HG03565 (cell line): ENCODE measurements around the gene ATP8A2.
"Not testable (repeated sequence)": the region's sequence is repeated elsewhere in the genome, so short reads cannot be mapped to it uniquely, and the experiment has no call there.

Source experiments
- ATAC-seq: cut with Tn5 transposase; IDR thresholded peaks from one replicate; pipeline ENCODE4 v1.9.1; 2021; ENCODE audit warnings: mild to moderate bottlenecking, moderate library complexity; ENCODE audit not compliant: unreplicated experiment

The ATP8A2 gene

DNA sequence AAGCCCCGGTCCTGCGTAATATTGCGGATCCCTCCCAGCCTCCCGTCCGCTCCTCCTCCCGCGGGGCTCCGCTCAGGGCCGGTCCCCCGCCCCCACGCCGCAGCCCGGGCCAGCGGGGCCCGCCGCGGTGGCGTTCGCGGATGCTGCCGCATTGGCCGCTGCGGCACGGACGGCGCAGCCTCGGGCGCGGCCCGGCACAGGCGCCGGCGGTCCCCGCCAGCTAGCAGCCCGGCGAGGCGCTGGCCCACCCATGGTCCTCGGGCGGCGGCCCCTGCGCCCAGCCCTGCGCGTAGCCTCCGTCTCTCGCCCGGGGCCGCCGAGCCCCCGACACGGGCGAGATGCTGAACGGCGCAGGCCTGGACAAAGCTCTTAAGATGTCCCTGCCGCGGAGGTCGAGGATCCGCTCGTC lies at the start of gene ATP8A2:
Gene ATP8A2, plus strand, starts transcription at position 100 of the 409 bp plus-strand sequence. Its CDS starts 239 bp downstream, at position 339.
- ATAC-seq = no peak

DNA sequence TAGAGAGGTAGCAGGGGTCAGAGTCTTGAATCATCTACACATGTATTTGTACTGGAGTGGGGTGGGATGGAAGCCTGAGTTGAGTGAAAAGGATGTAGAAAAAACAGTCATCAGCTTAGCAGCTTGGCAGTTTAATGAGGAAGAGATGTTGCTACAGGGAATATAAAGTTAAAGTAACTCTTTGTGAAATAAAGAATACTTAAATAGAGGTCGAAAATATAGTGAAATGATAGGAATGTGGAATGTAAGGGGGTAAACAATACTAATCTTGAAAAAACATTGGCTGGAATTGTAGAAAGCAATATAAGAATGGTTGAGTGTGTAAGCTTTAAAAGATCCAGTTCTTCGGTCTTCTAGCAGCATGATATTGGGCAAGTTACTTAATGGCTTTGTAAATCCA lies 47.7 kb upstream of the ATP8A2 start:
- ATAC-seq = no peak

- no peak for ATAC-seq
Measured at GRCh38 chr13:25329706-25330105, 42.1 kb upstream of the ATP8A2 start.

DNA sequence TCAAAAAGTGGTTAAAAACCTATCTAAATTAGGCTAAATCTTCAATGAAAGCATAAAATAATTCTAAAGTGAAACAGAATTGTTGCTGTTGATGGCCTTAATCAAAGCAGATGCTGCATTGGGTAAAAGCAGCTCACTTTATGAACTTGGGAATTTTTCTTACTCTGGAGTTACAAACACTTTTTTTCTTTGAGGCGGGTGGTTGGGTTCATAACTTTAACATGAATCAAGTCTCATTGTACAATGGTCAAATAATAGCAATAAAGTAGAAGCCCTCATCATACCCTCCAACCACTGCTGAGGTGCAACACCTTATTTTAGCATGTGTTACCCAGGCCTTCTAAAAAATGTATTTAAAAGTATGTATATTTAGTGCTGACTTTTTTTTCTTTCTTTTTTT lies 41.2 kb upstream of the ATP8A2 start:
- no peak for ATAC-seq

DNA sequence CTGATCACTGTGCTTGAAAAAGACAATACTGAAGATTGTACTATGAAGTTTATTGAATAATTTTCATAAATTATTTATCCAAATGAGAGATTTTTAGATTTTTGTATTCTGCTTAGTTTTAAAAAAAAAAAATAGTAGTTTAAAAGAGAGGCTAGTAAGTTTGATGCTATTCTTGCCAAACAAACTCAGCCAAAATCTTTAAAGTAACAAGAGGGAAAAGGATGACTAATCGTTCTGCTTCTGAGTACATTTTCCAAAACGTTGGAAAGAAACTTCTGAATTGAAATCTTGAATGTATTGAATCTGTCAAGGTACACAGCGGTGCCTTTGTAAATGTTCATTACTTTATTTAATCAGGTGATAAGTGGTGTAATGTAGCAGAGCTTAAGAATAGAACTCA lies 35.9 kb upstream of the ATP8A2 start:
- ATAC-seq = no peak

- no peak for ATAC-seq
Measured at GRCh38 chr13:25345576-25345975, 26.2 kb upstream of the ATP8A2 start.

DNA sequence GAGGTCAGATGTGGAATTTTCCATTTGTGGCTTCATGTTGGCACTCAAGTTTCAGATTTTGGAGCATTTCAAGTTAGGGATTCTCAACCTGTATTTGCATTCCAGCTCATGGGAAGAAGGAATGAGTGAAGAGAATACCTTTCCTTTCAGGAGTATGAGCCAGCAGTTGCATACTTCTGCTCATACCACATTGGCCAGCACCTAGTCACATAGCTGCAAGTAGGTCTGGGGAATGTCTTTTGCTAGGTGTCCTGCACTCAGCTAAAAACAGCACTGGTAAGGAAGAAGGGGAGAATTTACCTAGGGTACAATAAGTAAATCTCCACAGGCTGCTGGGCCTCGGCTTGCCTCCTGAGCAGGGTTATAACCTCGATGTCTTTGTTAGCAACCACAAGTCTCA lies 24.6 kb upstream of the ATP8A2 start:
- no peak for ATAC-seq

GRCh38 chr13:25351404-25351803 lies 20.4 kb upstream of the ATP8A2 start:
- no peak for ATAC-seq

- ATAC-seq = no peak
Measured at GRCh38 chr13:25352230-25352629, 19.5 kb upstream of the ATP8A2 start.

- no peak for ATAC-seq
Measured at GRCh38 chr13:25352806-25353205, 19.0 kb upstream of the ATP8A2 start.

DNA sequence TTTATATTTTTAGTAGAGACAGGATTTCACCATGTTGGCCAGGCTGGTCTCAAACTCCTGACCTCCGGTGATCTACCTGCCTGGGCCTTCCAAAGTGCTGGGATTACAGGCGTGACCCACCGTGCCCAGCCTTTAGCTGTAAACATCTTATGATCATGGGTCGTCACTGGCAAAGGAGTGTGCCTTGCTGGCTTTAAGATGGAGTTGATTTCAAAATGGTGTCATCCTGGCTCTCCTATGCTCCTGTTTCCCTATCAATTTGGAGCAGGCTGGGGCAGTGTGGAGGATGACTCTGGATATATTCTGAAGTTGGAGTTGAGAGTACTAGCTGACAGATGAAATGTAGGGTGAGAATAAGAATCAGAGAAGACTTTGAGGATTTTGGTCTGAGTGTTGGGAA lies 18.4 kb upstream of the ATP8A2 start:
- ATAC-seq = no peak

GRCh38 chr13:25354377-25354776 lies 17.4 kb upstream of the ATP8A2 start:
- no peak for ATAC-seq

DNA sequence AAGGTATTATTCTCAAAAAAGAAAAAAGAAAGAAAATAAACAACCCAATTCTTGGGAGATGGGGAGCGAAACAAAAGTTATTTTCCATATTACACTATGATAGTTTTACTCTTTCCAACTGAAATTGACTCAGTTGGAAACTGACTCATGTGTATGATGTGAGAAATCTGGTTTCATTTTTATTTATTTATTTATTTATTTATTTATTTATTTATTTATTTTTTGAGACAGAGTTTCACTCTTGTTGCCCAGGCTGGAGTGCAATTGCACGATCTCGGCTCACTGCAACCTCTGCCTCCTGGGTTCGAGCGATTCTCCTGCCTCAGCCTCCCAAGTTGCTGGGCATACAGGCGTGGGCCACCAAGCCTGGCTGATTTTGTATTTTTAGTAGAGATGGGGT lies 11.3 kb upstream of the ATP8A2 start:
- ATAC-seq = not testable (repeated sequence)

GRCh38 chr13:25365720-25366235 lies 6.0 kb upstream of the ATP8A2 start:
- ATAC-seq = no peak

DNA sequence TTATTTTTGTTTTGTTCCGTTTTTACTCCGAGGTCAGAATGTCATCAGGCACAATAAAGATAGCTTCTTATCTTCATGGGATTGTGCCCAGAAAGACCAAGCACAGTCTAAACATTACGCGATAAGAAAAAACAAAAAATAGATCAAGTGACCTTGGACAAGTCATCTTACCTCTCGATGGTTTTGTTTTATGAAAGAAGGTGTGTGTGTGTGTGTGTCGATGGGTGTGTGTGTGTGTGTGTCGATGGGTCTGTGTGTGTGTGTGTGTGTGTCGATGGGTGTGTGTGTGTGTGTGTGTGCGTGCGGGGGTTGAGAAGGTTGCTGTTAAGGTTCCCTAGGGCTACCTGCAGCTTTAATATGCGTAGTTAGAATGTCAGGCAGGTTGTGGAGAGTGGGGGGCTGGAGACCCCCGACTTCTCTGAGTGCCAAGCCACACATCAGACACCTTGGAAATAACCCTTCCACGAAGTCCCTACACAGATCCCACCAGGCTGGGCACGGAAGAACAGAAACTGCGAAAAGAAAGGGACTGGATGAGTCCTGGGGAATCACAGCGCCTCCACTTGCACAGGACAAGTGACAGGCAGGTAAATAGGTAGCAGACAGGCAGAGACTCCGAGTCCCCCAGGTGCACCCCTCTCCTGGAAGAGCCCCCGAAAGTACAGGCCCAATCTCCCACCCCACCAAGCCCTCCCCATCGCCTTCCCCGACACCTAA lies 458 bp upstream of the ATP8A2 start:
- ATAC-seq = no peak

DNA sequence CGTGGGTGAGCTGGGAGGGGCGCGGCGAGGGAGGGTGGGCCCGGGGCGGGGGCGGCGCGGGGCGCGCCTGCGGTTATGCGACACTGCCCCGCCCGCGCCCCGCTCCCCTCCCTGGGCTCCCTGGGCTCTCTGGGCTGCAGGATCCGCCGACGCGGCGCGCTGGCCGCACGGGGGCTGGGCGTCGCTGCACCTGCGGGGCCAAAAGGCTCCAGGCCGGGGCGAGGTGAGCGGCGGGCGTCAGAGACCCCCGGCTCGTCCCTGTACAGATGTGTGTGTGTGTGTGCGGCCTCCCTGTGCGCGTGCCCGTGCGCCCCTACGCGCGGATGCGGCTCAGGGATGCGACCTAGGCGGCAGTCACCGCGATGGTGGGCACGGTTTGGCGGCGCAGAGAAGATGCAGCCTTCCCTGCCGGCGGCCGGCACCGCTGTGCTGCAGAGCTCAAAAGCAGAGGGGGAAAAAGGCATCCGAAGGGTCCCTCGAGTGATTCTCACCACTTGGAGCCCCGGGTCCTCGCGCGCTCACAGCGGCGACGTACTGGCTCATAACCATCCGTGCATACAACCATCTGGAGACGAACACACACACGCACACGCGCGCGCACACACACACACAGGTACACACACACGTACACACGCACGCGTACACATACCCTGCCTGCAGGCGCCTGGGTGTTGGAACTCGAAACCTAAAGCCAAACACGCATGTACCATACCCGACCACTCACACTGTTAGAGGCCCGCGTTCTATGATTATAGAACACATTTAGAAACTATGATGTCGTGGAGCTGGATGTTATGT lies 709 bp downstream of the ATP8A2 start:
- no peak for ATAC-seq

- ATAC-seq = no peak
Measured at GRCh38 chr13:25375727-25376358, 4.1 kb downstream of the ATP8A2 start.

- ATAC-seq = no peak
Measured at GRCh38 chr13:25377244-25377962, 5.6 kb downstream of the ATP8A2 start.

- no peak for ATAC-seq
Measured at GRCh38 chr13:25378528-25378927, 6.8 kb downstream of the ATP8A2 start.

GRCh38 chr13:25379011-25379410 lies 7.2 kb downstream of the ATP8A2 start:
- ATAC-seq = no peak

DNA sequence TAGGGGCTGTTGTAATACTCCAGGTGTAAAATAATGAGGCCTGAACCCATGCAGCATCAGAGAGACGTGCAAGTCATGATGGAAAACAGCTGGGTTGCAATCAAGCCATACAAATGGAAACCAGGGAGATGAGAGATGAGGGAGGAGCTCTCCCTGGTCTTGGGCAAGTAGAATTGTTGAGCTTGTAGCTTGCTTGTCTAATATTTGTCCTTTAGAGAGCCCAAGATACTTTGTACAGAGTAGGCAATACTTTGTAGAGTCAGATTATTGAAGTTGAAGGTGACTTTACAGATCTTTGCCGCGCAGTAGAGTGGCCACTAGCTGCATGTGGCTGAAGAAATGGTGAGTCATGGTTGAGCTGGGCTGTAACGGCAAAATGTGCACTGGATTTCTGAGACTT lies 8.3 kb downstream of the ATP8A2 start:
- no peak for ATAC-seq
